CD4-positive, alpha-beta T cell treated with Interleukin-12 subunit alpha and Interleukin-12 subunit beta, for 1 hour (primary cell): ENCODE data around the gene ADAT2.
A peak's percentile ranks its signal among the peaks of the same experiment; 100 is the strongest.

Experiments used
- DNase-seq: peaks from one replicate; pipeline ENCODE4 v3.0.0-alpha.2; 2020

ADAT2 gene

GRCh38 chr6:143441010-143441409 lies 9.5 kb downstream of the ADAT2 start:
- no peak for DNase-seq

GRCh38 chr6:143432588-143432987 lies 17.9 kb downstream of the ADAT2 start:
- no peak for DNase-seq

GRCh38 chr6:143431226-143431625 lies 19.3 kb downstream of the ADAT2 start:
- no peak for DNase-seq

GRCh38 chr6:143429970-143430369 lies 20.5 kb downstream of the ADAT2 start:
- no peak for DNase-seq

- peak; percentile 74 for DNase-seq
Measured at GRCh38 chr6:143427109-143427817, 23.2 kb downstream of the ADAT2 start.

- DNase-seq, result no peak
Measured at GRCh38 chr6:143426026-143426425, 24.5 kb downstream of the ADAT2 start.

GRCh38 chr6:143419526-143419925 lies 31.0 kb downstream of the ADAT2 start:
- DNase-seq, result no peak

- DNase-seq, result no peak
Measured at GRCh38 chr6:143414769-143415168, 35.7 kb downstream of the ADAT2 start.

GRCh38 chr6:143410859-143411270 lies 39.6 kb downstream of the ADAT2 start:
- no peak for DNase-seq

GRCh38 chr6:143408787-143409162 lies 41.7 kb downstream of the ADAT2 start:
- no peak for DNase-seq

GRCh38 chr6:143408151-143408786 lies 42.2 kb downstream of the ADAT2 start:
- no peak for DNase-seq

- DNase-seq, result no peak
Measured at GRCh38 chr6:143406673-143407072, 43.8 kb downstream of the ADAT2 start.

- DNase-seq, result no peak
Measured at GRCh38 chr6:143405373-143406154, 44.9 kb downstream of the ADAT2 start.

GRCh38 chr6:143402721-143403336 lies 47.7 kb downstream of the ADAT2 start:
- DNase-seq, result no peak

- DNase-seq, result no peak
Measured at GRCh38 chr6:143401636-143402370, 48.7 kb downstream of the ADAT2 start.

- no peak for DNase-seq
Measured at GRCh38 chr6:143401068-143401446, 49.4 kb downstream of the ADAT2 start.

- peak; percentile 30 for DNase-seq
Measured at GRCh38 chr6:143400258-143401067, 50.0 kb downstream of the ADAT2 start.

- no peak for DNase-seq
Measured at GRCh38 chr6:143399775-143400174, 50.7 kb downstream of the ADAT2 start.

GRCh38 chr6:143399176-143399575 lies 51.3 kb downstream of the ADAT2 start:
- no peak for DNase-seq

GRCh38 chr6:143397227-143398222 lies 53.0 kb downstream of the ADAT2 start:
- DNase-seq, result peak; percentile 50
